ENCODE results near the gene GBP1.
"Not testable (repeated sequence)": the region's sequence is repeated elsewhere in the genome, so short reads cannot be mapped to it uniquely, and the experiment has no call there.

GBP1 gene

GRCh38 chr1:89018318-89018717, 46.7 kb downstream of the GBP1 start:
- not testable (repeated sequence) for DNase-seq (ENCODE audit: low read depth in 2 of 2, low spot score in 1 of 2)

DNA sequence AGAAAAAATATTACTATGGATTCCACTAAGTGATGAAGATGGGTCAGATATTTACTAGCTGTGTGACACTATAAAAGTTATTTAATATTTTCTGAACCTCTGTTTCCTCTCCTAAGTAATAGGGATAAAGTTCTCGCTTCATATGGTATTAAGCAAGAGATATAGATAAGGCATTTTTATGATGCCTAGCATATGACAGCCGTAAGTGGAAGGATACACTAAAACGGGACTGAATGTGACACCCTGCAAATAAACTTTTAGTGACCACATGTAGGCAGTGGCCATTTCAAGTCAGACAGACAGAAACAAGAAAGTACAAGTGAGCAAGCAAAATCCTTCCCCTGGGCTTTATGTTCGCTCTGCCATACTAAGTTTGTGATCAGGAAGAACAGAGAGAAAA, 56.5 kb downstream of the GBP1 start:
- DNase-seq (ENCODE audit: low read depth in 2 of 2, low spot score in 1 of 2), result no peak

GRCh38 chr1:89005286-89006151, 59.5 kb downstream of the GBP1 start:
- DNase-seq (ENCODE audit: low read depth in 2 of 2, low spot score in 1 of 2), result no peak

Measured in stimulated activated CD8-positive, alpha-beta memory T cell treated with anti-CD3 and anti-CD28 coated beads, Interleukin-4, amount 100 ng/mL, for 1 hour (primary cell).